Tibial nerve (tissue), 4 donors: Measurements from ENCODE around the gene CNP. TPM values are rescaled to one million over a fixed set of nuclear protein-coding genes. Genes with fewer than 3 reads are reported as not detected.

ENCODE experiments used
- DNase-seq, 2 donors: peaks; one replicate each; pipeline ENCODE4 v3.0.0-alpha.2; 2019; ENCODE audit warnings: low spot score in 2 of 2
- H3K27ac ChIP-seq, 4 donors: fragments of 200-600 bp; sonication (generic) in 3 of 4; one replicate each; pipeline ENCODE4 v1.5.1; 2017 to 2019; ENCODE audit warnings: mild to moderate bottlenecking in 1 of 4
- H3K27me3 ChIP-seq, 2 donors: fragments of 200-600 bp; sonication (generic) in 1 of 2; one replicate each; pipeline versions ENCODE4 v1.5.1 to v1.6.0; 2017 to 2019
- H3K36me3 ChIP-seq, 3 donors: fragments of 200-600 bp; sonication (generic); one replicate each; pipeline ENCODE4 v1.5.1; 2018 to 2019
- H3K4me1 ChIP-seq, 4 donors: fragments of 200-600 bp; sonication (generic) in 3 of 4; one replicate each; pipeline ENCODE4 v1.5.1; 2017 to 2019
- H3K4me3 ChIP-seq, 4 donors: fragments of 200-600 bp; sonication (generic) in 3 of 4; one replicate each; pipeline ENCODE4 v1.5.1; 2017 to 2019; ENCODE audit warnings: mild to moderate bottlenecking in 1 of 4, moderate library complexity in 1 of 4
- H3K9me3 ChIP-seq, 4 donors: fragments of 200-600 bp; sonication (generic) in 3 of 4; one replicate each; pipeline ENCODE4 v1.5.1; 2017 to 2019
- EP300 ChIP-seq, 2 donors: sonication (generic); formaldehyde crosslinking; IDR thresholded peaks; one replicate each; pipeline ENCODE4 v1.6.1; 2017; ENCODE audit warnings: antibody characterized with exemption in 2 of 2, mild to moderate bottlenecking in 1 of 2
- POLR2A ChIP-seq, 2 donors: fragments of 450-650 bp; IDR thresholded peaks; one replicate each; pipeline ENCODE4 v1.6.1; 2017; ENCODE audit warnings: antibody characterized with exemption in 2 of 2, mild to moderate bottlenecking in 2 of 2, moderate library complexity in 2 of 2
- WGBS, 2 donors: methylation state at CpG; one replicate each; pipeline ENCODE4 v1.1.5; 2018; 5-methylcytosine and 5-hydroxymethylcytosine counted together
- total RNA-seq, 4 donors: library from RNA; depleted of rRNA; stranded (reverse); fragments of >200 nt; gene quantifications; one replicate each; pipeline ENCODE4 v1.1.0, GENCODE V29; 2016
- TF ChIP-seq, protein P1 (sequence below), 5 experiments: fragments of 200-600 bp in 3 of 5; fragments of 450-650 bp in 2 of 5; sonication (generic) in 3 of 5; IDR thresholded peaks; one replicate each; pipeline ENCODE4 v1.5.1; 2016 to 2019; ENCODE audit warnings: antibody characterized with exemption in 5 of 5, mild to moderate bottlenecking in 3 of 5, moderate library complexity in 2 of 5

The CNP gene
- total RNA-seq, 4 donors from 2014 or later: 174 to 345 (median 256) TPM

DNA sequence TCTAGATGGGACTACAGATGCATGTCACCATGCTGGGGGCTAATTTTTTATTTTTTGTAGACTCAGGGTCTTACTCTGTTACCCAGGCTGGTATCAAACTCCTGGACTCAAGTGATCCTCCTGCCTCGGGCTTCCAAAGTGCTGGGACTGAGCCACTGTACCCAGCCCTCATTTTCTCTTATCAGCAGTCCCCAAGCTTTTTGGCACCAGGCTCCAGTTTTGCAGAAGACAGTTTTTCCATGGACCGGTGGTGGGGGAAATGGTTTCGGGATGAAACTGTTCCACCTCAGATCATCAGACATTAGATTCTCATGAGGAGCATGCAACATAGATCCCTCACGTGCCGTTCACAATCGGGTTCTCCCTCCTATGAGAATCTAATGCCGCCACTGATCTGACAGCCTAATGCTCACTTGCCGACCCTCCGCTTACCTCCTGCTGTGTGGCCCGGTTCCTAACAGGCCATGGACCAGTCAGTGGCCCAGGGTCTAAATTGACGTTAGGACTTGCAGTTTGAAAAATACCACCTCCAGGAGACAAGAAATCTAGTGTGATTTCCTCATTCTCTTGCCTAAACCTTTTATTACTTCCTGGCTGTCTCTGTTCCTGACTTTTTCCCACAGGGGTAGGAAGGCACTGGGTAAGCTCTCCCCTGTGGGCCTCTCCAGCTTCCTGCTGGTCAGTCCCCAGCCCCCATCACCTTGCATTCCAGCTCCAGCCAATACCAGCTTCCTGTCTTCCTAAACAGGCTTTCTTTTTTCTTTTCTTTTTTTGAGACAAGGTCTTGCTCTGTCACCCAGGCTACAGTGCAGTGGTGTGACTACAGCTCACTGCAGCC lies 9.3 kb upstream of the CNP start:
- DNase-seq: no peak
- Histone ChIP-seq H3K4me1 (peaks cover 0 to 17% (median 3%) of the 10 kb centered on the region in 4 donors), H3K4me3 (no peak overlapping the region), H3K27ac (no peak overlapping the region), H3K27me3 (no peaks in the 10 kb centered on the region), H3K9me3 (no peaks in the 10 kb centered on the region), H3K36me3 (peaks cover 0 to 32% (median 0%) of the 10 kb centered on the region in 3 donors)
- TF ChIP-seq POLR2A (IDR thresholded peaks at IDR 0.05) (no peak), EP300 (IDR thresholded peaks at IDR 0.05) (no peak)
- TF ChIP-seq, protein P1, sequence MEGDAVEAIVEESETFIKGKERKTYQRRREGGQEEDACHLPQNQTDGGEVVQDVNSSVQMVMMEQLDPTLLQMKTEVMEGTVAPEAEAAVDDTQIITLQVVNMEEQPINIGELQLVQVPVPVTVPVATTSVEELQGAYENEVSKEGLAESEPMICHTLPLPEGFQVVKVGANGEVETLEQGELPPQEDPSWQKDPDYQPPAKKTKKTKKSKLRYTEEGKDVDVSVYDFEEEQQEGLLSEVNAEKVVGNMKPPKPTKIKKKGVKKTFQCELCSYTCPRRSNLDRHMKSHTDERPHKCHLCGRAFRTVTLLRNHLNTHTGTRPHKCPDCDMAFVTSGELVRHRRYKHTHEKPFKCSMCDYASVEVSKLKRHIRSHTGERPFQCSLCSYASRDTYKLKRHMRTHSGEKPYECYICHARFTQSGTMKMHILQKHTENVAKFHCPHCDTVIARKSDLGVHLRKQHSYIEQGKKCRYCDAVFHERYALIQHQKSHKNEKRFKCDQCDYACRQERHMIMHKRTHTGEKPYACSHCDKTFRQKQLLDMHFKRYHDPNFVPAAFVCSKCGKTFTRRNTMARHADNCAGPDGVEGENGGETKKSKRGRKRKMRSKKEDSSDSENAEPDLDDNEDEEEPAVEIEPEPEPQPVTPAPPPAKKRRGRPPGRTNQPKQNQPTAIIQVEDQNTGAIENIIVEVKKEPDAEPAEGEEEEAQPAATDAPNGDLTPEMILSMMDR (IDR thresholded peaks at IDR 0.05): no peak
- WGBS, 2 donors: 66 to 70% methylated on average over 11 of the region's 11 CpGs

GRCh38 chr17:41957869-41958439 lies 8.6 kb upstream of the CNP start:
- no peak for DNase-seq
- no peak overlapping the region for H3K4me3 ChIP-seq
- H3K4me1 ChIP-seq: peaks cover 0 to 22% (median 4%) of the 10 kb centered on the region in 4 donors
- H3K36me3 ChIP-seq: peaks cover 0 to 26% (median 0%) of the 10 kb centered on the region in 3 donors
- H3K27me3 ChIP-seq: no peaks in the 10 kb centered on the region
- TF ChIP-seq POLR2A (IDR thresholded peaks at IDR 0.05): no peak
- TF ChIP-seq EP300 (IDR thresholded peaks at IDR 0.05): no peak
- TF ChIP-seq, protein P1 (IDR thresholded peaks at IDR 0.05): no peak
- 82 to 89% methylated on average over 5 to 6 of the region's 6 CpGs for WGBS, 2 donors
- H3K27ac ChIP-seq: no peak overlapping the region
- H3K9me3 ChIP-seq: no peaks in the 10 kb centered on the region

DNA sequence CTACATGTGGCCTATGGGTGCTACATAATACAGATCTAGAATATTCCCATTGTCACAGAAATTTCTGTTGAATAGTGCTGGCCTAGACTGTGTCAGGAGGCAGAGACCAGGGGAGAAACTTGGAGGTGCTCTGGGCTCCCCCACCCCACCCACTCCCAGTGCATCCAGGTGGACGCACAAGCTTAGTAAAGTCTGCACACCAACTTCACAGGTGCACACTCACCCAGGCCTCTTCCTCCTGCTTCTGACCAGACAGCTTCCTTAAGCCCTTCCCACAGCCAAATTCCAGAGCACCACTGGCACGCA lies 7.6 kb upstream of the CNP start:
- 51 to 61% methylated on average over 2 of the region's 2 CpGs for WGBS, 2 donors
- TF ChIP-seq POLR2A (IDR thresholded peaks at IDR 0.05) (no peak), EP300 (IDR thresholded peaks at IDR 0.05) (no peak)
- TF ChIP-seq, protein P1 (IDR thresholded peaks at IDR 0.05): no peak
- Histone ChIP-seq H3K4me1 (peaks cover 0 to 26% (median 5%) of the 10 kb centered on the region in 4 donors), H3K27ac (peak overlapping the region in 1 of 4 donors; percentile 63), H3K9me3 (no peaks in the 10 kb centered on the region), H3K27me3 (no peaks in the 10 kb centered on the region), H3K36me3 (peaks cover 0 to 16% (median 0%) of the 10 kb centered on the region in 3 donors), H3K4me3 (no peak overlapping the region)
- no peak for DNase-seq

DNA sequence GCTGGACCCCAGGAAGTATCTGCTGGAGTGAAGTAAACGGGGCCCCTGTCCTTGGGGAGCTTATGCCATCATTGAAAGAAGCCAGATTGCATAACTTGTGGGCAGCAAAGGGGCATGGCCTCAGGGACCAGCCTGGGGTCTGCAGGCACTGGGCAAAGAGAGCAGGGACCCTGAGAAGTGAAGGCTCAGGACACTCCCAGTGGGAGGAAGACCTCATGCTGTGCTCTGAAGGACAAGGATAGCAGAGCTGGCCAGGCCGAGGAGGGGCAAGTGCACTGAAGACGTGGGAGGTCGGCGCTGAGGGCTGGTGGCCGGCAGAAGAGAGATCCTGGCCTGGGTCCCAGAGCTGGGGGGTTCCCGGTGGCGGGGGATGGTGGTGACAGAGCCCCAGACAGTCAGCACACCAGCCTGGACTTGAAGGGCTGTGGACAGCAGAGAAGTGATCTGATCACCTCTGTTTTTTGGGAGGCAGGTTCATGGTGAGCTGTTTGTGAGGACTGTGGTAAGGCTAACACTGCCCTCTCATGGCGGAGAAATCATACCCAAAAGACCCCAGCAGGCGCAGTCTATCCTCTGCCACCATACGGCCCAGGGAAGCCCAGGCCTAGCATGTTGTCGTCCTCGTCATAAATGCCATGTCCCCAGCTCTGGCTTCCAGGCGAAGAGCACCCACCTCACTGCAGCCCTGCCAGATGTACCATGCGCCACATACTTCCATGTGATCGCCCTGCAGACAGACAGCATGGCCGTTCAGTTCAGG lies 7.1 kb upstream of the CNP start:
- 22 to 42% methylated on average over 11 to 16 of the region's 17 CpGs for WGBS, 2 donors
- H3K27ac ChIP-seq: peak overlapping the region in 3 of 4 donors; percentile 23 to 63 (median 34)

More for the DNA sequence above, 7.1 kb upstream of the CNP start:
- H3K4me3 ChIP-seq: no peak overlapping the region
- no peaks in the 10 kb centered on the region for H3K9me3 ChIP-seq
- H3K4me1 ChIP-seq: peaks cover 0 to 30% (median 5%) of the 10 kb centered on the region in 4 donors
- peaks cover 0 to 11% (median 0%) of the 10 kb centered on the region in 3 donors for H3K36me3 ChIP-seq
- H3K27me3 ChIP-seq: no peaks in the 10 kb centered on the region
- TF ChIP-seq EP300 (IDR thresholded peaks at IDR 0.05): no peak
- TF ChIP-seq, protein P1 (IDR thresholded peaks at IDR 0.05): peak in 3 of 5 experiments; percentile 20 to 50 (median 26)
- no peak for DNase-seq
